Measurements from ENCODE around the gene PER1. TPM values are rescaled to one million over a fixed set of nuclear protein-coding genes. Genes with fewer than 3 reads are reported as not detected.

PER1 gene
- total and polyA plus RNA-seq, 2 of the 13 experiments (the other 11 are each of a cell fraction or from before 2014, with no cell fraction given) = 2.6 to 3.6 TPM

DNA sequence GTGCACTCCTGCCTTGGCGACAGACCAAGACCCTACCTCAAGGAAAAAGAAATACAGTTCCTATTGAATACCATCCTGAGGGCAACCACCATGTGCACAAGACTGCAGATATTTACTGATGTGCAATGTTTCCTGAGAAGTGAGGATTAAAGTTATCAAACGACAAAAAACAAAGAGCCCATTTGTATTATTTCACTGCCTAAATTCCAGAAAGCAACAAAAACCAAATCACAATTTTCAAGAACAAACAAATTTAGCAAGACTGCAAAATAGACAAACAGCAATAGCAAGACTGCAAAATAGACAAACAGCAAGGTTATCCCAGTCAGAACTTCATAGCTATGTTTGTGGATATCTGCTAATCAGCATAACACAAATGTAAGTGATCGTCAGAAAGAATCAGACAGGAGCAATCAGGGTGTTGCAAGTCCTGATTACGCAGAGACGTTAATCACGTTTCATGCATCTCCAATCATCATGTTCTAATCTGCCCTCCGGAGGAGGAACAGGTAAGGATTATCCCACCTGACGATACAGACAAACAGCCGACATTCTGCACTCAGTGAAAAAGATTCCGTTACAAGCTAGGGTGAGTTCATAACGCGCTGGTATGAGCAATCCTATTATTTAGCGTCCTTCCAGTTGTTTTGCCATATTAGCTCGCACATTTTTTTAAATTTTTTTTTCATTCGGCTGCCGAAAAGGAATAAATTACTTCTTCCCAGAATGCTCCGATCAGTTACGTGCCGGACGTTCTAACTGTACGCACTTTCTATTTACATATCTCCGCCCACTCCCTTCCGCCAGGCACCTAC, 21.1 kb upstream of the PER1 start (continued):
- TF ChIP-seq PHF20 (CRISPR knock-in tag; IDR thresholded peaks at IDR 0.05) = no peak; the same call in 1 of the 2 replicates
- TF ChIP-seq ZFP36 (IDR thresholded peaks at IDR 0.05; ENCODE audit: borderline replicate concordance, low read depth, low read length, partially characterized antibody) = no peak
- TF ChIP-seq, protein P1, sequence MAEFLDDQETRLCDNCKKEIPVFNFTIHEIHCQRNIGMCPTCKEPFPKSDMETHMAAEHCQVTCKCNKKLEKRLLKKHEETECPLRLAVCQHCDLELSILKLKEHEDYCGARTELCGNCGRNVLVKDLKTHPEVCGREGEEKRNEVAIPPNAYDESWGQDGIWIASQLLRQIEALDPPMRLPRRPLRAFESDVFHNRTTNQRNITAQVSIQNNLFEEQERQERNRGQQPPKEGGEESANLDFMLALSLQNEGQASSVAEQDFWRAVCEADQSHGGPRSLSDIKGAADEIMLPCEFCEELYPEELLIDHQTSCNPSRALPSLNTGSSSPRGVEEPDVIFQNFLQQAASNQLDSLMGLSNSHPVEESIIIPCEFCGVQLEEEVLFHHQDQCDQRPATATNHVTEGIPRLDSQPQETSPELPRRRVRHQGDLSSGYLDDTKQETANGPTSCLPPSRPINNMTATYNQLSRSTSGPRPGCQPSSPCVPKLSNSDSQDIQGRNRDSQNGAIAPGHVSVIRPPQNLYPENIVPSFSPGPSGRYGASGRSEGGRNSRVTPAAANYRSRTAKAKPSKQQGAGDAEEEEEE (CRISPR knock-in tag; IDR thresholded peaks at IDR 0.05; ENCODE audit: borderline replicate concordance) = no peak
- TF ChIP-seq, protein P2, sequence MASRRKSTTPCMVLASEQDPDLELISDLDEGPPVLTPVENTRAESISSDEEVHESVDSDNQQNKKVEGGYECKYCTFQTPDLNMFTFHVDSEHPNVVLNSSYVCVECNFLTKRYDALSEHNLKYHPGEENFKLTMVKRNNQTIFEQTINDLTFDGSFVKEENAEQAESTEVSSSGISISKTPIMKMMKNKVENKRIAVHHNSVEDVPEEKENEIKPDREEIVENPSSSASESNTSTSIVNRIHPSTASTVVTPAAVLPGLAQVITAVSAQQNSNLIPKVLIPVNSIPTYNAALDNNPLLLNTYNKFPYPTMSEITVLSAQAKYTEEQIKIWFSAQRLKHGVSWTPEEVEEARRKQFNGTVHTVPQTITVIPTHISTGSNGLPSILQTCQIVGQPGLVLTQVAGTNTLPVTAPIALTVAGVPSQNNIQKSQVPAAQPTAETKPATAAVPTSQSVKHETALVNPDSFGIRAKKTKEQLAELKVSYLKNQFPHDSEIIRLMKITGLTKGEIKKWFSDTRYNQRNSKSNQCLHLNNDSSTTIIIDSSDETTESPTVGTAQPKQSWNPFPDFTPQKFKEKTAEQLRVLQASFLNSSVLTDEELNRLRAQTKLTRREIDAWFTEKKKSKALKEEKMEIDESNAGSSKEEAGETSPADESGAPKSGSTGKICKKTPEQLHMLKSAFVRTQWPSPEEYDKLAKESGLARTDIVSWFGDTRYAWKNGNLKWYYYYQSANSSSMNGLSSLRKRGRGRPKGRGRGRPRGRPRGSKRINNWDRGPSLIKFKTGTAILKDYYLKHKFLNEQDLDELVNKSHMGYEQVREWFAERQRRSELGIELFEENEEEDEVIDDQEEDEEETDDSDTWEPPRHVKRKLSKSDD (CRISPR knock-in tag; IDR thresholded peaks at IDR 0.05; ENCODE audit: low read depth) = peak; percentile 97
- peak; percentile 92 for TF ChIP-seq ZNF143 (CRISPR knock-in tag; IDR thresholded peaks at IDR 0.05)
- peak; percentile 96; the same call in 1 of the 2 replicates for TF ChIP-seq ZNF720 (CRISPR knock-in tag; IDR thresholded peaks at IDR 0.05)
- TF ChIP-seq, protein P3, sequence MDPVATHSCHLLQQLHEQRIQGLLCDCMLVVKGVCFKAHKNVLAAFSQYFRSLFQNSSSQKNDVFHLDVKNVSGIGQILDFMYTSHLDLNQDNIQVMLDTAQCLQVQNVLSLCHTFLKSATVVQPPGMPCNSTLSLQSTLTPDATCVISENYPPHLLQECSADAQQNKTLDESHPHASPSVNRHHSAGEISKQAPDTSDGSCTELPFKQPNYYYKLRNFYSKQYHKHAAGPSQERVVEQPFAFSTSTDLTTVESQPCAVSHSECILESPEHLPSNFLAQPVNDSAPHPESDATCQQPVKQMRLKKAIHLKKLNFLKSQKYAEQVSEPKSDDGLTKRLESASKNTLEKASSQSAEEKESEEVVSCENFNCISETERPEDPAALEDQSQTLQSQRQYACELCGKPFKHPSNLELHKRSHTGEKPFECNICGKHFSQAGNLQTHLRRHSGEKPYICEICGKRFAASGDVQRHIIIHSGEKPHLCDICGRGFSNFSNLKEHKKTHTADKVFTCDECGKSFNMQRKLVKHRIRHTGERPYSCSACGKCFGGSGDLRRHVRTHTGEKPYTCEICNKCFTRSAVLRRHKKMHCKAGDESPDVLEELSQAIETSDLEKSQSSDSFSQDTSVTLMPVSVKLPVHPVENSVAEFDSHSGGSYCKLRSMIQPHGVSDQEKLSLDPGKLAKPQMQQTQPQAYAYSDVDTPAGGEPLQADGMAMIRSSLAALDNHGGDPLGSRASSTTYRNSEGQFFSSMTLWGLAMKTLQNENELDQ (CRISPR knock-in tag; IDR thresholded peaks at IDR 0.05; ENCODE audit: borderline replicate concordance) = peak; percentile 97
- no peak for TF ChIP-seq ZBTB38 (CRISPR knock-in tag; IDR thresholded peaks at IDR 0.05)
- TF ChIP-seq IKZF4 (CRISPR knock-in tag; IDR thresholded peaks at IDR 0.05; ENCODE audit: borderline replicate concordance, low read depth, not compliant biosample characterization) = no peak
- TF ChIP-seq PCBP2 (optimal IDR thresholded peaks at IDR 0.05; ENCODE audit: low read depth, low read length, poor library complexity, severe bottlenecking) = no peak
- peak; percentile 98 for TF ChIP-seq ZNF672 (CRISPR knock-in tag; IDR thresholded peaks at IDR 0.05)
- peak; percentile 25; the same call in 1 of the 2 replicates for TF ChIP-seq STAT6 (CRISPR knock-in tag; IDR thresholded peaks at IDR 0.05; ENCODE audit: borderline replicate concordance)
- peak; percentile 93 for TF ChIP-seq TEAD2 (CRISPR knock-in tag; IDR thresholded peaks at IDR 0.05)
- peak; percentile 92; the same call in 1 of the 2 replicates for TF ChIP-seq ZNF256 (CRISPR knock-in tag; conservative IDR thresholded peaks at IDR 0.05)
- TF ChIP-seq SOX13 (IDR thresholded peaks at IDR 0.05) = peak; percentile 97
- TF ChIP-seq SOX13 (CRISPR knock-in tag; conservative IDR thresholded peaks at IDR 0.05 in 1 of 2, IDR thresholded peaks at IDR 0.05 in 1 of 2) = peak; percentile 67 to 74; a peak in 3 of 4 replicates
- peak; percentile 93 for TF ChIP-seq ZNF589 (CRISPR knock-in tag; conservative IDR thresholded peaks at IDR 0.05)
- peak; percentile 87 for TF ChIP-seq GATAD2A (CRISPR knock-in tag; IDR thresholded peaks at IDR 0.05)
- peak; percentile 80 for TF ChIP-seq ATF1 (CRISPR knock-in tag; IDR thresholded peaks at IDR 0.05)

Data from HepG2 (cell line).